ENCODE measurements around the gene FGF9. TPM values are rescaled to one million over a fixed set of nuclear protein-coding genes. Genes with fewer than 3 reads are reported as not detected.

Gene FGF9
- total RNA-seq, 1 experiment from 2014 or later: 0.47 TPM

- no peak for DNase-seq (ENCODE audit: low read depth)
Observed at GRCh38 chr13:21752501-21752900, 81.6 kb downstream of the FGF9 start.

- DNase-seq (ENCODE audit: low read depth): no peak
Observed at GRCh38 chr13:21753117-21753729, 82.3 kb downstream of the FGF9 start.

Other genes starting within 250 kb of the FGF9 start
- gene ZDHHC20, start 211.8 kb upstream of the FGF9 start, total RNA-seq (2014; rRNA removed; shearing (Covaris generic)): 47.0 and 48.3 TPM in 2 replicates
- 71.9 and 113 TPM in 2 replicates for gene MICU2, start 66.9 kb upstream of the FGF9 start, total RNA-seq (2014; rRNA removed; shearing (Covaris generic))

All from HT1080 (cell line).